HepG2 (cell line): Measurements from ENCODE around the gene TIPRL. TPM values are rescaled to one million over a fixed set of nuclear protein-coding genes. Genes with fewer than 3 reads are reported as not detected.

Experiments used
- ATAC-seq: fragments of 200-7000 bp; cut with Tn5 transposase; 3 replicates; pipeline ENCODE4 v1.9.1; 2020; ENCODE audit warnings: mild to moderate bottlenecking, moderate library complexity
- BruUV-seq: library from RNA; stranded (reverse); fragments of 400-500 nt; replicated peaks from 2 replicates; lab custom pipeline; 2021; lab: Mats Ljungman, UMichigan
- CTCF ChIA-PET: fragments of 300-600 bp; formaldehyde crosslinking; extraction: SDS; loops from one replicate; lab custom pipeline; 2021; ENCODE audit warnings: low total read pairs, inconsistent platforms, low intra/inter-chr PET ratio; lab: Yijun Ruan, JAX
- POLR2A ChIA-PET: fragments of 350-600 bp; sonication (Branson Sonifier 250); formaldehyde crosslinking; loops from one replicate; lab custom pipeline; 2020; ENCODE audit warnings: antibody characterized with exemption, inconsistent platforms; lab: Yijun Ruan, JAX
- DNase-seq: peaks from one replicate; pipeline ENCODE4 v3.0.0-alpha.2; 2015; ENCODE audit warnings: low spot score
- FAIRE-seq: peaks from 3 replicates; lab custom pipeline; 2011; peaks lifted over from hg19 to GRCh38; lab: Jason Lieb, UNC
- H2AFZ ChIP-seq: one replicate; pipeline ENCODE4 v1.6.1; 2011; ENCODE audit warnings: low read length, inconsistent platforms
- H3K27ac ChIP-seq: fragments of 300-600 bp; 3 replicates; pipeline ENCODE4 v1.8.0; 2011; ENCODE audit warnings: mixed run types, mild to moderate bottlenecking, mixed read lengths, low read length, inconsistent platforms; ENCODE audit not compliant: insufficient read depth; ENCODE audit errors: extremely low read length
- H3K27me3 ChIP-seq, 2 experiments: fragments of 200-600 bp in 1 of 2; 2 replicates in 1 of 2; 3 replicates in 1 of 2; pipeline versions ENCODE4 v1.6.0 to v1.8.0; 2011; ENCODE audit warnings: low read length in 2 of 2, mild to moderate bottlenecking in 2 of 2, moderate library complexity in 2 of 2, inconsistent platforms in 1 of 2; ENCODE audit not compliant: insufficient read depth in 2 of 2, control insufficient read depth in 1 of 2
- H3K36me3 ChIP-seq, 2 experiments: fragments of 200-600 bp in 1 of 2; replicated peaks in 1 of 2; 2 replicates in 1 of 2; 3 replicates in 1 of 2; pipeline versions ENCODE4 v1.5.1 to v1.8.0; 2011; ENCODE audit warnings: low read length in 2 of 2, inconsistent platforms in 1 of 2; ENCODE audit not compliant: insufficient read depth in 2 of 2, control insufficient read depth in 1 of 2
- H3K4me1 ChIP-seq: 2 replicates; pipeline ENCODE4 v1.5.1; 2012; ENCODE audit warnings: low read length, inconsistent platforms; ENCODE audit not compliant: insufficient read depth
- H3K4me2 ChIP-seq: 2 replicates; pipeline ENCODE4 v1.6.0; 2011; ENCODE audit warnings: low read depth, low read length, inconsistent platforms
- H3K4me3 ChIP-seq, 3 experiments: fragments of 200-600 bp in 1 of 3; sonication (generic), shearing (Covaris generic) in 1 of 3; replicated peaks in 1 of 3; 2 replicates each; pipeline ENCODE4 v1.5.1; 2011 to 2016; ENCODE audit warnings: low read length in 3 of 3, inconsistent platforms in 2 of 3, low read depth in 2 of 3, mild to moderate bottlenecking in 2 of 3, control low read depth in 1 of 3, mixed read lengths in 1 of 3; ENCODE audit not compliant: insufficient read depth in 1 of 3
- H3K79me2 ChIP-seq: one replicate; pipeline ENCODE4 v1.6.1; 2011; ENCODE audit warnings: low read length, inconsistent platforms; ENCODE audit not compliant: insufficient read depth
- H3K9ac ChIP-seq: 2 replicates; pipeline ENCODE4 v1.6.0; 2011; ENCODE audit warnings: mild to moderate bottlenecking, low read depth, low read length, inconsistent platforms; ENCODE audit not compliant: insufficient read depth
- H3K9me3 ChIP-seq: 2 replicates; pipeline ENCODE4 v1.5.1; 2012; ENCODE audit warnings: mild to moderate bottlenecking, low read length
- H4K20me1 ChIP-seq: 2 replicates; pipeline ENCODE4 v1.6.0; 2011; ENCODE audit warnings: inconsistent platforms, mild to moderate bottlenecking, low read length, moderate library complexity; ENCODE audit not compliant: insufficient read depth
- ZFP36 ChIP-seq: fragments of 150-350 bp; IDR thresholded peaks from 2 replicates; pipeline ENCODE4 v1.6.1; 2018; ENCODE audit warnings: borderline replicate concordance, low read length, low read depth; ENCODE audit not compliant: partially characterized antibody
- WGBS: methylation state at CpG from one replicate; pipeline ENCODE4 v1.1.6; 2017; ENCODE audit warnings: low lambda C conversion rate; 5-methylcytosine and 5-hydroxymethylcytosine counted together
- in situ Hi-C: cut with HindIII; loops from 2 replicates; pipeline ENCODE4 v1.10.0; 2017; ENCODE audit warnings: low pct_unique_long_range_greater_than_20kb; ENCODE audit not compliant: extremely low pct_ligation_motif_present
- intact Hi-C: fragments of 100-400 bp; cut with micrococcal nuclease; formaldehyde crosslinking; loops from one replicate; pipeline ENCODE4 v1.10.0; 2022; ENCODE audit not compliant: unreplicated experiment
- polyA plus RNA-seq, 8 experiments: library from polyadenylated mRNA; depleted of rRNA in 3 of 8; stranded (reverse) in 7 of 8; unstranded in 1 of 8; fragments of >200 nt; fragmentation: Illumina TruSeq in 4 of 8; extraction: Trizol in 4 of 8; gene quantifications; 2 replicates each; pipeline versions ENCODE4 v1.2.1 to v1.2.3, GENCODE V29; 2011 to 2016; ENCODE audit warnings: low read depth in 4 of 8, missing spikeins in 1 of 8, mixed read lengths in 1 of 8; ENCODE audit not compliant: insufficient read depth in 1 of 8
- total RNA-seq, 5 experiments: library from RNA; depleted of rRNA; stranded (reverse); fragments of >200 nt; fragmentation: Illumina TruSeq; extraction: Trizol; gene quantifications; 2 replicates each; pipeline ENCODE4 v1.2.3, GENCODE V29; 2016; ENCODE audit warnings: low read depth in 1 of 5
- TF ChIP-seq, protein P1 (sequence below): sonication (generic); formaldehyde crosslinking; IDR thresholded peaks from 2 replicates; pipeline ENCODE4 v1.8.1; 2023; ENCODE audit warnings: mild to moderate bottlenecking, missing genetic modification reagents
- TF ChIP-seq, protein P2 (sequence below): sonication (generic); formaldehyde crosslinking; IDR thresholded peaks from 2 replicates; pipeline ENCODE4 v1.5.0; 2020; ENCODE audit warnings: mild to moderate bottlenecking, low read depth, missing genetic modification reagents, borderline replicate concordance
- TF ChIP-seq, protein P3 (sequence below): sonication (generic); formaldehyde crosslinking; IDR thresholded peaks from 2 replicates; pipeline ENCODE4 v1.4.0; 2020; ENCODE audit warnings: missing genetic modification reagents
- TF ChIP-seq, protein P4 (sequence below): sonication (generic); formaldehyde crosslinking; IDR thresholded peaks from 2 replicates; pipeline ENCODE4 v1.5.0; 2020; ENCODE audit warnings: mild to moderate bottlenecking, missing genetic modification reagents, moderate library complexity
- TF ChIP-seq, protein P5 (sequence below): sonication (generic); formaldehyde crosslinking; IDR thresholded peaks from 2 replicates; pipeline ENCODE4 v1.8.0; 2022; ENCODE audit warnings: mild to moderate bottlenecking, missing genetic modification reagents

Gene TIPRL
- total and polyA plus RNA-seq, 2 of the 13 experiments (the other 11 are each of a cell fraction or from before 2014, with no cell fraction given) = 10.1 to 22.8 TPM

DNA sequence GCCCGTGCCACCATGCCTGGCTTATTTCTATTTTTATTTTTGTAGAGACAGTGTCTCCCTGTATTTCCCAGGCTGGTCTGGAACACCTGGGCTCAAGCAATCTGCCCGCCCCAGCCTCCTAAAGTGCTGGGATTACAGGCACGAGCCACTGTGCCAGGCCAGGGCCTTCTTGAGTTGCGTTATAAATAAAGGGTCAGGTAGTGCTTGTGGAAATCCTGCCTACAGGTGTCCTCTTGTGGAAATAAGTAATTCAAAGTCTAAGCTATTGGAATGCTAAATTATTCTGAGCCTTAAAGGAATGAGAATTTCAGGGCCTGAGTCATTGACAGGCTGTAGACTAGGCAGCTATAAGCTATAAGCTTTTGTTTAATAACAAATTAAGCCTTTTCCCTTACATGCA, 38.9 kb downstream of the TIPRL start (continued):
- TF ChIP-seq, protein P1, sequence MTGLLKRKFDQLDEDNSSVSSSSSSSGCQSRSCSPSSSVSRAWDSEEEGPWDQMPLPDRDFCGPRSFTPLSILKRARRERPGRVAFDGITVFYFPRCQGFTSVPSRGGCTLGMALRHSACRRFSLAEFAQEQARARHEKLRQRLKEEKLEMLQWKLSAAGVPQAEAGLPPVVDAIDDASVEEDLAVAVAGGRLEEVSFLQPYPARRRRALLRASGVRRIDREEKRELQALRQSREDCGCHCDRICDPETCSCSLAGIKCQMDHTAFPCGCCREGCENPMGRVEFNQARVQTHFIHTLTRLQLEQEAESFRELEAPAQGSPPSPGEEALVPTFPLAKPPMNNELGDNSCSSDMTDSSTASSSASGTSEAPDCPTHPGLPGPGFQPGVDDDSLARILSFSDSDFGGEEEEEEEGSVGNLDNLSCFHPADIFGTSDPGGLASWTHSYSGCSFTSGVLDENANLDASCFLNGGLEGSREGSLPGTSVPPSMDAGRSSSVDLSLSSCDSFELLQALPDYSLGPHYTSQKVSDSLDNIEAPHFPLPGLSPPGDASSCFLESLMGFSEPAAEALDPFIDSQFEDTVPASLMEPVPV (CRISPR knock-in tag) = no peak
- TF ChIP-seq, protein P2, sequence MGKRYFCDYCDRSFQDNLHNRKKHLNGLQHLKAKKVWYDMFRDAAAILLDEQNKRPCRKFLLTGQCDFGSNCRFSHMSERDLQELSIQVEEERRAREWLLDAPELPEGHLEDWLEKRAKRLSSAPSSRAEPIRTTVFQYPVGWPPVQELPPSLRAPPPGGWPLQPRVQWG (CRISPR knock-in tag) = no peak
- TF ChIP-seq, protein P3, sequence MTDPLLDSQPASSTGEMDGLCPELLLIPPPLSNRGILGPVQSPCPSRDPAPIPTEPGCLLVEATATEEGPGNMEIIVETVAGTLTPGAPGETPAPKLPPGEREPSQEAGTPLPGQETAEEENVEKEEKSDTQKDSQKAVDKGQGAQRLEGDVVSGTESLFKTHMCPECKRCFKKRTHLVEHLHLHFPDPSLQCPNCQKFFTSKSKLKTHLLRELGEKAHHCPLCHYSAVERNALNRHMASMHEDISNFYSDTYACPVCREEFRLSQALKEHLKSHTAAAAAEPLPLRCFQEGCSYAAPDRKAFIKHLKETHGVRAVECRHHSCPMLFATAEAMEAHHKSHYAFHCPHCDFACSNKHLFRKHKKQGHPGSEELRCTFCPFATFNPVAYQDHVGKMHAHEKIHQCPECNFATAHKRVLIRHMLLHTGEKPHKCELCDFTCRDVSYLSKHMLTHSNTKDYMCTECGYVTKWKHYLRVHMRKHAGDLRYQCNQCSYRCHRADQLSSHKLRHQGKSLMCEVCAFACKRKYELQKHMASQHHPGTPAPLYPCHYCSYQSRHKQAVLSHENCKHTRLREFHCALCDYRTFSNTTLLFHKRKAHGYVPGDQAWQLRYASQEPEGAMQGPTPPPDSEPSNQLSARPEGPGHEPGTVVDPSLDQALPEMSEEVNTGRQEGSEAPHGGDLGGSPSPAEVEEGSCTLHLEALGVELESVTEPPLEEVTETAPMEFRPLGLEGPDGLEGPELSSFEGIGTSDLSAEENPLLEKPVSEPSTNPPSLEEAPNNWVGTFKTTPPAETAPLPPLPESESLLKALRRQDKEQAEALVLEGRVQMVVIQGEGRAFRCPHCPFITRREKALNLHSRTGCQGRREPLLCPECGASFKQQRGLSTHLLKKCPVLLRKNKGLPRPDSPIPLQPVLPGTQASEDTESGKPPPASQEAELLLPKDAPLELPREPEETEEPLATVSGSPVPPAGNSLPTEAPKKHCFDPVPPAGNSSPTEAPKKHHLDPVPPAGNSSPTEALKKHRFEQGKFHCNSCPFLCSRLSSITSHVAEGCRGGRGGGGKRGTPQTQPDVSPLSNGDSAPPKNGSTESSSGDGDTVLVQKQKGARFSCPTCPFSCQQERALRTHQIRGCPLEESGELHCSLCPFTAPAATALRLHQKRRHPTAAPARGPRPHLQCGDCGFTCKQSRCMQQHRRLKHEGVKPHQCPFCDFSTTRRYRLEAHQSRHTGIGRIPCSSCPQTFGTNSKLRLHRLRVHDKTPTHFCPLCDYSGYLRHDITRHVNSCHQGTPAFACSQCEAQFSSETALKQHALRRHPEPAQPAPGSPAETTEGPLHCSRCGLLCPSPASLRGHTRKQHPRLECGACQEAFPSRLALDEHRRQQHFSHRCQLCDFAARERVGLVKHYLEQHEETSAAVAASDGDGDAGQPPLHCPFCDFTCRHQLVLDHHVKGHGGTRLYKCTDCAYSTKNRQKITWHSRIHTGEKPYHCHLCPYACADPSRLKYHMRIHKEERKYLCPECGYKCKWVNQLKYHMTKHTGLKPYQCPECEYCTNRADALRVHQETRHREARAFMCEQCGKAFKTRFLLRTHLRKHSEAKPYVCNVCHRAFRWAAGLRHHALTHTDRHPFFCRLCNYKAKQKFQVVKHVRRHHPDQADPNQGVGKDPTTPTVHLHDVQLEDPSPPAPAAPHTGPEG (CRISPR knock-in tag) = no peak

DNA sequence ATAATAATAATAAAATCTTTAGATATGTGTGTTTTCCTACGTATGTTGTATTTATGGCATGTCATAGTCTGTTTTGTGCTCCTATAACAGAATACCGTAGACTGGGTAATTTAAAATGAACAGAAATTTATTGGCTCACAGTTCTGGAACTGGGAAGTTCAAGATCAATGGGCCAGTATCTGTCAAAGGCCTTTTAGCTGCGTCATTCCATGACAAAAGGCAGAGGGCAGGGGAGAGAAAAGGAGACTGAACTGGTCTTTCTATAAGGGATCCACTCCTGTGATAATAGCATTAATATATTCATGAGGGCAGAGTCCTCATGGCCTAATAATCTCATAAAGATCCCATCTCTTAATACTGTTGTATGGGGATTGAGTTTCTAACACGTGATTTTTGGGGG, 39.9 kb downstream of the TIPRL start:
- Histone ChIP-seq H3K36me3 (no peaks in the 10 kb centered on the region), H3K9me3 (peaks cover 6% of the 10 kb centered on the region; the same call in 1 of the 2 replicates), H3K27me3 (0 out of 5 replicates have a peak, but pooled peaks cover 1 to 3% of the 10 kb centered on the region in 2 experiments), H3K9ac (no peak overlapping the region), H2AFZ (no peak overlapping the region), H3K79me2 (no peaks in the 10 kb centered on the region), H3K4me3 (no peak overlapping the region), H4K20me1 (no peaks in the 10 kb centered on the region), H3K4me2 (no peak overlapping the region), H3K27ac (no peak overlapping the region), H3K4me1 (no peaks in the 10 kb centered on the region)
- CTCF ChIA-PET = no interaction called here
- POLR2A ChIA-PET = no interaction called here
- intact Hi-C loops (no loop called here), in situ Hi-C loops (no loop called here)
- BruUV-seq = no TSS peak
- WGBS = 42% methylated on average over 4 of the region's 4 CpGs
- no peak for ATAC-seq
- no peak for FAIRE-seq
- no peak for DNase-seq
- TF ChIP-seq, protein P4, sequence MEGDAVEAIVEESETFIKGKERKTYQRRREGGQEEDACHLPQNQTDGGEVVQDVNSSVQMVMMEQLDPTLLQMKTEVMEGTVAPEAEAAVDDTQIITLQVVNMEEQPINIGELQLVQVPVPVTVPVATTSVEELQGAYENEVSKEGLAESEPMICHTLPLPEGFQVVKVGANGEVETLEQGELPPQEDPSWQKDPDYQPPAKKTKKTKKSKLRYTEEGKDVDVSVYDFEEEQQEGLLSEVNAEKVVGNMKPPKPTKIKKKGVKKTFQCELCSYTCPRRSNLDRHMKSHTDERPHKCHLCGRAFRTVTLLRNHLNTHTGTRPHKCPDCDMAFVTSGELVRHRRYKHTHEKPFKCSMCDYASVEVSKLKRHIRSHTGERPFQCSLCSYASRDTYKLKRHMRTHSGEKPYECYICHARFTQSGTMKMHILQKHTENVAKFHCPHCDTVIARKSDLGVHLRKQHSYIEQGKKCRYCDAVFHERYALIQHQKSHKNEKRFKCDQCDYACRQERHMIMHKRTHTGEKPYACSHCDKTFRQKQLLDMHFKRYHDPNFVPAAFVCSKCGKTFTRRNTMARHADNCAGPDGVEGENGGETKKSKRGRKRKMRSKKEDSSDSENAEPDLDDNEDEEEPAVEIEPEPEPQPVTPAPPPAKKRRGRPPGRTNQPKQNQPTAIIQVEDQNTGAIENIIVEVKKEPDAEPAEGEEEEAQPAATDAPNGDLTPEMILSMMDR (CRISPR knock-in tag) = no peak
- TF ChIP-seq ZFP36 = no peak
- TF ChIP-seq, protein P5, sequence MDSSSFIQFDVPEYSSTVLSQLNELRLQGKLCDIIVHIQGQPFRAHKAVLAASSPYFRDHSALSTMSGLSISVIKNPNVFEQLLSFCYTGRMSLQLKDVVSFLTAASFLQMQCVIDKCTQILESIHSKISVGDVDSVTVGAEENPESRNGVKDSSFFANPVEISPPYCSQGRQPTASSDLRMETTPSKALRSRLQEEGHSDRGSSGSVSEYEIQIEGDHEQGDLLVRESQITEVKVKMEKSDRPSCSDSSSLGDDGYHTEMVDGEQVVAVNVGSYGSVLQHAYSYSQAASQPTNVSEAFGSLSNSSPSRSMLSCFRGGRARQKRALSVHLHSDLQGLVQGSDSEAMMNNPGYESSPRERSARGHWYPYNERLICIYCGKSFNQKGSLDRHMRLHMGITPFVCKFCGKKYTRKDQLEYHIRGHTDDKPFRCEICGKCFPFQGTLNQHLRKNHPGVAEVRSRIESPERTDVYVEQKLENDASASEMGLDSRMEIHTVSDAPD (CRISPR knock-in tag) = no peak
